ENCODE results near the gene CELSR2. TPM values are rescaled to one million over a fixed set of nuclear protein-coding genes. Genes with fewer than 3 reads are reported as not detected.

Gene CELSR2
- polyA plus RNA-seq, 3 donors = 0.03 to 0.97 (median 0.04) TPM

DNA sequence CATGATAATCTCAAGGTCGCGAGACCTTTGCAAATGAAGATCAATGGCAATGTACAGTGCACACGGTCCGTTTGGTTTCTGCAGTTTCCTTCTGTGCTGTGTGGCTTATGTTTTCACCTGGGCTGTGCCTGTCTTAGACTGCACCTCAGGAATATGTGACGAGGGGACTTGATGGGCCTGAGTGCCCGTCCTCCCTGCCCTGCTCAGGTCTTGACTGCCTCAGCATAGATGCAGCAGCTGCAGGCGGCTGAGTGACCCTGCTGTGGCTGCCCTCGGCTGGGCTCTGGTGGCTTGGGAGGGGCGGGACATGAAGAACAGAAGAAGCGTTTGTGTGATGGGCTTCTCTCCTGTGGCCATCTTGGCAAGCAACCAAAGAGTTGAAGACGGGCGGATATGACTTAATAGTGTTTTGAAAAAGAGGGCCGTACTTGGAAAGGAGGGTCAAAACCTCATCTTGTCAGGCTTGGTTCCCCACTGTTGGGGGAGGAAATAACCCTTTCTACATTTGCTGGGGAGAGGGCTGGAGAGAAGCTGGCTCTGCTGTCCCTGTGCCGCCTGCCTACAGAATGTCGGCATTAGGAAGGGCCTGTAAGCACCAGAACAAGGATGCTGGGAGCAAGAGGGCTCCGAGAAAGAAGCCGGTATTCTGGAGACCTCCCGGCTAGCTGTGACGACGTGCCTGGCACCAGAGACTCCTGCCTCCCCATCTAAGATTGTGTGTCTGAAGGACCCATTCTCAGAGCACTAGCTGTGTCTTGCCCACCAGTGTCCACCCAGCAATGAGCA lies 50.4 kb downstream of the CELSR2 start:
- no peaks in the 10 kb centered on the region for H3K9me3 Mint-ChIP-seq
- no peak for DNase-seq
- H3K4me1 Mint-ChIP-seq = peaks cover 36% of the 10 kb centered on the region
- 86% methylated on average over 17 of the region's 20 CpGs for WGBS (ENCODE audit: insufficient coverage)
- TF ChIP-seq, protein P1, sequence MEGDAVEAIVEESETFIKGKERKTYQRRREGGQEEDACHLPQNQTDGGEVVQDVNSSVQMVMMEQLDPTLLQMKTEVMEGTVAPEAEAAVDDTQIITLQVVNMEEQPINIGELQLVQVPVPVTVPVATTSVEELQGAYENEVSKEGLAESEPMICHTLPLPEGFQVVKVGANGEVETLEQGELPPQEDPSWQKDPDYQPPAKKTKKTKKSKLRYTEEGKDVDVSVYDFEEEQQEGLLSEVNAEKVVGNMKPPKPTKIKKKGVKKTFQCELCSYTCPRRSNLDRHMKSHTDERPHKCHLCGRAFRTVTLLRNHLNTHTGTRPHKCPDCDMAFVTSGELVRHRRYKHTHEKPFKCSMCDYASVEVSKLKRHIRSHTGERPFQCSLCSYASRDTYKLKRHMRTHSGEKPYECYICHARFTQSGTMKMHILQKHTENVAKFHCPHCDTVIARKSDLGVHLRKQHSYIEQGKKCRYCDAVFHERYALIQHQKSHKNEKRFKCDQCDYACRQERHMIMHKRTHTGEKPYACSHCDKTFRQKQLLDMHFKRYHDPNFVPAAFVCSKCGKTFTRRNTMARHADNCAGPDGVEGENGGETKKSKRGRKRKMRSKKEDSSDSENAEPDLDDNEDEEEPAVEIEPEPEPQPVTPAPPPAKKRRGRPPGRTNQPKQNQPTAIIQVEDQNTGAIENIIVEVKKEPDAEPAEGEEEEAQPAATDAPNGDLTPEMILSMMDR (IDR thresholded peaks at IDR 0.05) = no peak
- no peak overlapping the region for H3K27ac ChIP-seq (ENCODE audit: low read depth in 1 of 2, low read length in 2 of 2)
- H3K9ac ChIP-seq (ENCODE audit: insufficient read depth, low read length, poor library complexity, severe bottlenecking) = no peak overlapping the region
- H3K36me3 ChIP-seq (replicated peaks in 1 of 2; ENCODE audit: control insufficient read depth in 1 of 2, insufficient read depth in 2 of 2, low read length in 2 of 2) = no peaks in the 10 kb centered on the region
- H2AFZ ChIP-seq (ENCODE audit: insufficient read depth, low read depth, low read length, poor library complexity, severe bottlenecking) = peak overlapping the region; percentile 27
- peaks cover 26 to 30% of the 10 kb centered on the region in 2 donors for H3K4me1 ChIP-seq (ENCODE audit: control insufficient read depth in 1 of 2, insufficient read depth in 2 of 2, low read length in 2 of 2)
- intact Hi-C loops (cut with micrococcal nuclease) = loop anchor here in 1 of 2 donors (5.0 kb wide), 1 partner anchor 32 kb away; no protein-coding TSS in a partner anchor
- H3K36me3 Mint-ChIP-seq = no peaks in the 10 kb centered on the region
- no peaks in the 10 kb centered on the region for H3K27me3 ChIP-seq (ENCODE audit: control insufficient read depth in 2 of 2, insufficient read depth in 2 of 2, low read length in 2 of 2)
- no peak overlapping the region for H3K4me3 Mint-ChIP-seq
- H3K4me3 ChIP-seq (replicated peaks in 1 of 3; ENCODE audit: low read depth in 2 of 3, low read length in 3 of 3) = no peak overlapping the region
- no peaks in the 10 kb centered on the region for H3K79me2 ChIP-seq (ENCODE audit: insufficient read depth, low read length)
- H3K27me3 Mint-ChIP-seq (ENCODE audit: low read depth in 3 of 3) = peaks cover 5 to 11% (median 5%) of the 10 kb centered on the region in 3 donors
- H3K4me2 ChIP-seq (replicated peaks; ENCODE audit: extremely low read depth, low read length, poor library complexity, severe bottlenecking) = no peak overlapping the region
- H3K9me3 ChIP-seq (replicated peaks in 1 of 2; ENCODE audit: control insufficient read depth in 1 of 2, insufficient read depth in 1 of 2, low read length in 2 of 2) = no peaks in the 10 kb centered on the region
- no peaks in the 10 kb centered on the region for H4K20me1 ChIP-seq (ENCODE audit: insufficient read depth, low read length)
- peak overlapping the region in 3 of 7 donors; percentile 7 to 70 (median 52) for H3K27ac Mint-ChIP-seq

DNA sequence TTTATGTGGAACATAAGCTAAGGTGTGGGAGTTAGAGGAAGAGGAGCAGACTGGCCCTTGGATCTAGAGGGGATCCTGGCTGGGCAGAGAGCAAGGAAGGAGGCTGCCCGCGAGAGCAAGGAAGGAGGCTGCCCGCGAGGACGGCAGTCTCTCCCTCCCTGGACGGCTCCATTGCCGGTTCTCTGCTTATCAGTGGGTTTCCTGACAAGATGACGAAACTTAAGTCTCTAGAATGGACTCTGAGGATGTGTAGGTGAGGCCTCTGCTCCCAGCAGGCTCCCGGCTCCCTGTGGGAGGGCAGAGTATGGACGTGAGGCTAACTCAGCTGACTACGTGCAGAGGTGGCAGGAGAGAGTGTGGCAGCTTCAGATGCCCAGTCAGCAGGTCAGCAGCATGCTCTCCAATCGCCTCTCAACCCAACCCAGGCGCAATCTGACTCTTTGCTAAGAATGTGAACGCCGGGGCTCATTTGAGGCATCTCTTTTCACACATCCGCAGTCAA lies 51.4 kb downstream of the CELSR2 start:
- peaks cover 17 to 20% of the 10 kb centered on the region in 2 donors for H3K4me1 ChIP-seq (ENCODE audit: control insufficient read depth in 1 of 2, insufficient read depth in 2 of 2, low read length in 2 of 2)
- H3K9me3 Mint-ChIP-seq = no peaks in the 10 kb centered on the region
- H3K4me3 ChIP-seq (replicated peaks in 1 of 3; ENCODE audit: low read depth in 2 of 3, low read length in 3 of 3) = no peak overlapping the region
- TF ChIP-seq, protein P1 (IDR thresholded peaks at IDR 0.05) = no peak
- intact Hi-C loops (cut with micrococcal nuclease) = loop anchor here in 1 of 2 donors (5.0 kb wide), 1 partner anchor 33 kb away; no protein-coding TSS in a partner anchor
- DNase-seq = no peak
- H3K27me3 ChIP-seq (ENCODE audit: control insufficient read depth in 2 of 2, insufficient read depth in 2 of 2, low read length in 2 of 2) = no peaks in the 10 kb centered on the region
- no peak overlapping the region for H3K9ac ChIP-seq (ENCODE audit: insufficient read depth, low read length, poor library complexity, severe bottlenecking)
- no peaks in the 10 kb centered on the region for H4K20me1 ChIP-seq (ENCODE audit: insufficient read depth, low read length)
- H3K4me2 ChIP-seq (replicated peaks; ENCODE audit: extremely low read depth, low read length, poor library complexity, severe bottlenecking) = no peak overlapping the region
- H3K27me3 Mint-ChIP-seq (ENCODE audit: low read depth in 3 of 3) = peaks cover 5 to 11% (median 5%) of the 10 kb centered on the region in 3 donors
- H3K27ac ChIP-seq (ENCODE audit: low read depth in 1 of 2, low read length in 2 of 2) = no peak overlapping the region
- no peaks in the 10 kb centered on the region for H3K36me3 Mint-ChIP-seq
- H3K9me3 ChIP-seq (replicated peaks in 1 of 2; ENCODE audit: control insufficient read depth in 1 of 2, insufficient read depth in 1 of 2, low read length in 2 of 2) = no peaks in the 10 kb centered on the region
- peak overlapping the region in 1 of 7 donors; percentile 40 for H3K27ac Mint-ChIP-seq
- WGBS (ENCODE audit: insufficient coverage) = 55% methylated on average over 13 of the region's 16 CpGs
- H3K36me3 ChIP-seq (replicated peaks in 1 of 2; ENCODE audit: control insufficient read depth in 1 of 2, insufficient read depth in 2 of 2, low read length in 2 of 2) = no peaks in the 10 kb centered on the region
- peaks cover 27% of the 10 kb centered on the region for H3K4me1 Mint-ChIP-seq
- H2AFZ ChIP-seq (ENCODE audit: insufficient read depth, low read depth, low read length, poor library complexity, severe bottlenecking) = no peak overlapping the region
- no peaks in the 10 kb centered on the region for H3K79me2 ChIP-seq (ENCODE audit: insufficient read depth, low read length)
- no peak overlapping the region for H3K4me3 Mint-ChIP-seq

All from CD14-positive monocyte (primary cell).